GM10266 (cell line): Measurements from ENCODE around the gene FAM32A.

Experiments used
- DNase-seq: peaks from one replicate; pipeline ENCODE4 v3.0.0; 2012; ENCODE audit errors: extremely low spot score
- CTCF ChIP-seq: IDR thresholded peaks from 2 replicates; pipeline ENCODE4 v1.5.1; 2012; ENCODE audit warnings: mild to moderate bottlenecking, low read depth; ENCODE audit not compliant: control insufficient read depth, insufficient read depth; ENCODE audit errors: missing control alignments

Gene FAM32A

GRCh38 chr19:16207063-16207462 is 21.9 kb downstream of the FAM32A start:
- no peak for DNase-seq
- no peak for TF ChIP-seq CTCF

- TF ChIP-seq CTCF = no peak
- no peak for DNase-seq
These were observed 22.3 kb downstream of the FAM32A start for GRCh38 chr19:16207490-16208025.

- TF ChIP-seq CTCF = no peak
- no peak for DNase-seq
These were observed 23.0 kb downstream of the FAM32A start for GRCh38 chr19:16208064-16208759.

GRCh38 chr19:16208847-16209665 is 23.8 kb downstream of the FAM32A start:
- no peak for DNase-seq
- no peak for TF ChIP-seq CTCF

- DNase-seq = no peak
- TF ChIP-seq CTCF = no peak
These were observed 25.0 kb downstream of the FAM32A start for GRCh38 chr19:16210168-16210567.

- DNase-seq = no peak
- TF ChIP-seq CTCF = no peak
These were observed 27.9 kb downstream of the FAM32A start for GRCh38 chr19:16213076-16213475.
